HG03575 (cell line): ENCODE measurements around the gene FAF1.

Source experiments
- ATAC-seq: cut with Tn5 transposase; IDR thresholded peaks from one replicate; pipeline ENCODE4 v1.9.1; 2021; ENCODE audit not compliant: unreplicated experiment, insufficient number of reproducible peaks, low FRiP score; ENCODE audit errors: extremely low read depth

FAF1 gene

GRCh38 chr1:50503515-50503914, 456.6 kb downstream of the FAF1 start:
- ATAC-seq, result no peak

- no peak for ATAC-seq
These were observed 457.9 kb downstream of the FAF1 start for GRCh38 chr1:50502147-50502546.

GRCh38 chr1:50497007-50497406, 463.1 kb downstream of the FAF1 start:
- ATAC-seq, result no peak

GRCh38 chr1:50493710-50494109, 466.4 kb downstream of the FAF1 start:
- no peak for ATAC-seq

- ATAC-seq, result no peak
These were observed 467.9 kb downstream of the FAF1 start for GRCh38 chr1:50492142-50492541.

- ATAC-seq, result no peak
These were observed 468.9 kb downstream of the FAF1 start for GRCh38 chr1:50491142-50491541.

- ATAC-seq, result no peak
These were observed 469.4 kb downstream of the FAF1 start for GRCh38 chr1:50490640-50491039.

GRCh38 chr1:50488876-50489275, 471.2 kb downstream of the FAF1 start:
- no peak for ATAC-seq

- ATAC-seq, result no peak
These were observed 471.7 kb downstream of the FAF1 start for GRCh38 chr1:50488356-50488755.

- no peak for ATAC-seq
These were observed 472.3 kb downstream of the FAF1 start for GRCh38 chr1:50487725-50488124.

GRCh38 chr1:50481142-50481736, 478.8 kb downstream of the FAF1 start:
- no peak for ATAC-seq

- no peak for ATAC-seq
These were observed 483.3 kb downstream of the FAF1 start for GRCh38 chr1:50476800-50477199.

- no peak for ATAC-seq
These were observed 484.9 kb downstream of the FAF1 start for GRCh38 chr1:50474859-50475809.

GRCh38 chr1:50473513-50473912, 486.6 kb downstream of the FAF1 start:
- ATAC-seq, result no peak

- ATAC-seq, result no peak
These were observed 488.1 kb downstream of the FAF1 start for GRCh38 chr1:50471967-50472366.

GRCh38 chr1:50462964-50463363, 497.1 kb downstream of the FAF1 start:
- no peak for ATAC-seq

GRCh38 chr1:50458507-50458906, 501.6 kb downstream of the FAF1 start:
- ATAC-seq, result no peak

GRCh38 chr1:50454911-50455310, 505.2 kb downstream of the FAF1 start:
- ATAC-seq, result no peak

- no peak for ATAC-seq
These were observed 506.8 kb downstream of the FAF1 start for GRCh38 chr1:50453266-50453665.

- ATAC-seq, result no peak
These were observed 507.4 kb downstream of the FAF1 start for GRCh38 chr1:50452700-50453099.
